Inflammatory macrophage treated with lipopolysaccharide for 1 hour (primary cell): ENCODE data around the gene ARPC5L.
A peak's percentile ranks its signal among the peaks of the same experiment; 100 is the strongest.
"Not testable (repeated sequence)": the region's sequence is repeated elsewhere in the genome, so short reads cannot be mapped to it uniquely, and the experiment has no call there.

Source experiments
- DNase-seq, 2 donors: peaks; one replicate each; pipeline ENCODE4 v3.0.0-alpha.2; 2020 to 2022

ARPC5L gene

GRCh38 chr9:124861342-124862229, at the start of gene ARPC5L, which contains the start of gene RPL35:
TSS of gene ARPC5L (plus strand) at chr9:124862130. CDS start at chr9:124869291, 7,161 bp downstream.
TSS of gene RPL35 (minus strand) at chr9:124861957. CDS start at chr9:124861912, 45 bp downstream.
- DNase-seq: peak; percentile 93 to 96

GRCh38 chr9:124812441-124812876, 49.5 kb upstream of the ARPC5L start:
- DNase-seq: peak in 1 of 2 donors; percentile 41

GRCh38 chr9:124813041-124813440, 48.9 kb upstream of the ARPC5L start:
- DNase-seq: no peak

- no peak for DNase-seq
Measured at GRCh38 chr9:124813501-124814163, 48.3 kb upstream of the ARPC5L start.

- no peak for DNase-seq
Measured at GRCh38 chr9:124814164-124814535, 47.8 kb upstream of the ARPC5L start.

- DNase-seq: no peak
Measured at GRCh38 chr9:124815601-124816000, 46.3 kb upstream of the ARPC5L start.

GRCh38 chr9:124818431-124819281, 43.3 kb upstream of the ARPC5L start:
- no peak for DNase-seq

GRCh38 chr9:124820698-124821623, 41.0 kb upstream of the ARPC5L start:
- DNase-seq: no peak

- no peak for DNase-seq
Measured at GRCh38 chr9:124828489-124829333, 33.2 kb upstream of the ARPC5L start.

- no peak for DNase-seq
Measured at GRCh38 chr9:124829334-124829669, 32.6 kb upstream of the ARPC5L start.

GRCh38 chr9:124830593-124830992, 31.3 kb upstream of the ARPC5L start:
- no peak for DNase-seq

- no peak for DNase-seq
Measured at GRCh38 chr9:124831642-124832364, 30.1 kb upstream of the ARPC5L start.

- no peak for DNase-seq
Measured at GRCh38 chr9:124834591-124834990, 27.3 kb upstream of the ARPC5L start.

GRCh38 chr9:124835026-124835557, 26.8 kb upstream of the ARPC5L start:
- no peak for DNase-seq

- not testable (repeated sequence) for DNase-seq
Measured at GRCh38 chr9:124838132-124838531, 23.8 kb upstream of the ARPC5L start.

GRCh38 chr9:124838567-124839275, 23.2 kb upstream of the ARPC5L start:
- DNase-seq: not testable (repeated sequence)

- DNase-seq: peak in 1 of 2 donors; percentile 19
Measured at GRCh38 chr9:124839612-124840299, 22.2 kb upstream of the ARPC5L start.

- DNase-seq: peak in 1 of 2 donors; percentile 31
Measured at GRCh38 chr9:124840300-124840833, 21.6 kb upstream of the ARPC5L start.
